Skeletal muscle tissue (tissue), 4 donors: ENCODE results near the gene PGC. TPM values are rescaled to one million over a fixed set of nuclear protein-coding genes. Genes with fewer than 3 reads are reported as not detected.

Experiments
- H3K27ac ChIP-seq: one replicate; pipeline ENCODE4 v1.7.0; 2013; ENCODE audit warnings: mild to moderate bottlenecking, low read depth, low read length, inconsistent platforms
- H3K27me3 ChIP-seq, 3 donors: one replicate each; pipeline ENCODE4 v1.7.0; 2013; ENCODE audit warnings: low read length in 3 of 3; ENCODE audit not compliant: control insufficient read depth in 3 of 3, insufficient read depth in 3 of 3
- H3K36me3 ChIP-seq, 3 donors: one replicate each; pipeline ENCODE4 v1.7.0; 2013; ENCODE audit warnings: low read length in 3 of 3; ENCODE audit not compliant: control insufficient read depth in 3 of 3, insufficient read depth in 3 of 3
- H3K4me1 ChIP-seq, 3 donors: one replicate each; pipeline ENCODE4 v1.7.0; 2013; ENCODE audit warnings: low read length in 3 of 3, mild to moderate bottlenecking in 3 of 3; ENCODE audit not compliant: control insufficient read depth in 3 of 3, insufficient read depth in 3 of 3
- H3K4me3 ChIP-seq, 3 donors: one replicate each; pipeline ENCODE4 v1.7.0; 2013; ENCODE audit warnings: low read length in 3 of 3
- H3K9ac ChIP-seq, 3 donors: one replicate each; pipeline ENCODE4 v1.7.0; 2013; ENCODE audit warnings: low read length in 3 of 3, mild to moderate bottlenecking in 3 of 3, moderate library complexity in 2 of 3, low read depth in 1 of 3
- H3K9me3 ChIP-seq, 3 donors: one replicate each; pipeline ENCODE4 v1.7.0; 2013; ENCODE audit warnings: low read length in 3 of 3; ENCODE audit not compliant: control insufficient read depth in 3 of 3
- total RNA-seq: library from RNA; depleted of rRNA; stranded (reverse); fragments of >200 nt; gene quantifications from one replicate; pipeline ENCODE4 v1.2.3, GENCODE V29; 2014
- donor health status: Osteomylitis.

PGC gene
- total RNA-seq, 1 donor from 2014 or later: 0.52 TPM

- Histone ChIP-seq H3K9me3 (no peaks in the 10 kb centered on the region), H3K9ac (no peak overlapping the region), H3K27ac (no peak overlapping the region), H3K4me3 (no peak overlapping the region), H3K36me3 (peaks cover 10 to 15% (median 11%) of the 10 kb centered on the region in 3 donors), H3K4me1 (peaks cover 32 to 49% (median 32%) of the 10 kb centered on the region in 3 donors), H3K27me3 (no peaks in the 10 kb centered on the region)
These were observed 38.1 kb upstream of the PGC start for GRCh38 chr6:41785254-41785653.

- Histone ChIP-seq H3K9me3 (no peaks in the 10 kb centered on the region), H3K27ac (no peak overlapping the region), H3K27me3 (no peaks in the 10 kb centered on the region), H3K36me3 (peaks cover 6 to 11% (median 8%) of the 10 kb centered on the region in 3 donors), H3K4me3 (no peak overlapping the region), H3K4me1 (peaks cover 32 to 49% (median 32%) of the 10 kb centered on the region in 3 donors), H3K9ac (no peak overlapping the region)
These were observed 37.5 kb upstream of the PGC start for GRCh38 chr6:41784581-41785171.

- Histone ChIP-seq H3K4me1 (peaks cover 32 to 50% (median 34%) of the 10 kb centered on the region in 3 donors), H3K27me3 (no peaks in the 10 kb centered on the region), H3K36me3 (peaks cover 0 to 3% (median 2%) of the 10 kb centered on the region in 3 donors), H3K27ac (no peak overlapping the region), H3K4me3 (no peak overlapping the region), H3K9me3 (no peaks in the 10 kb centered on the region), H3K9ac (no peak overlapping the region)
These were observed 36.0 kb upstream of the PGC start for GRCh38 chr6:41783106-41783780.

- Histone ChIP-seq H3K9me3 (no peaks in the 10 kb centered on the region), H3K27ac (no peak overlapping the region), H3K4me3 (peak overlapping the region; percentile 73 to 81 (median 75)), H3K4me1 (peaks cover 34 to 48% (median 35%) of the 10 kb centered on the region in 3 donors), H3K27me3 (no peaks in the 10 kb centered on the region), H3K36me3 (peaks cover 5 to 18% (median 5%) of the 10 kb centered on the region in 3 donors), H3K9ac (peak overlapping the region; percentile 70 to 83 (median 71))
These were observed 34.2 kb upstream of the PGC start for GRCh38 chr6:41781366-41781730.

GRCh38 chr6:41780551-41781365 is 33.6 kb upstream of the PGC start, which contains the start of gene PRICKLE4:
Gene PRICKLE4 (plus strand): TSS chr6:41780782. CDS start chr6:41783474, 2,692 bp downstream.
- Histone ChIP-seq H3K36me3 (peaks cover 6 to 18% (median 8%) of the 10 kb centered on the region in 3 donors), H3K27ac (peak within 1 kb of the TSS; percentile 42), H3K9me3 (no peaks in the 10 kb centered on the region), H3K4me1 (peaks cover 29 to 42% (median 30%) of the 10 kb centered on the region in 3 donors), H3K9ac (peak within 1 kb of the TSS; percentile 70 to 83 (median 71)), H3K27me3 (no peaks in the 10 kb centered on the region), H3K4me3 (peak within 1 kb of the TSS; percentile 78 to 83 (median 81))

GRCh38 chr6:41779788-41780550 is 32.8 kb upstream of the PGC start, which contains the start of gene FRS3:
Gene FRS3 (minus strand): TSS chr6:41779900. CDS start chr6:41776987, 2,913 bp downstream.
- H3K9me3 ChIP-seq: no peaks in the 10 kb centered on the region
- H3K36me3 ChIP-seq: peaks cover 14 to 24% (median 14%) of the 10 kb centered on the region in 3 donors
- H3K4me1 ChIP-seq: peaks cover 21 to 35% (median 28%) of the 10 kb centered on the region in 3 donors
- H3K27me3 ChIP-seq: no peaks in the 10 kb centered on the region
- H3K27ac ChIP-seq: peak within 1 kb of the TSS; percentile 42
- H3K9ac ChIP-seq: peak within 1 kb of the TSS; percentile 76 to 83 (median 77)
- H3K4me3 ChIP-seq: peak within 1 kb of the TSS; percentile 83 to 87 (median 83)

GRCh38 chr6:41779336-41779735 is 32.1 kb upstream of the PGC start:
- no peaks in the 10 kb centered on the region for H3K27me3 ChIP-seq
- peaks cover 21 to 28% (median 24%) of the 10 kb centered on the region in 3 donors for H3K4me1 ChIP-seq
- no peak overlapping the region for H3K27ac ChIP-seq
- H3K4me3 ChIP-seq: peak overlapping the region; percentile 82 to 87 (median 83)
- H3K9ac ChIP-seq: peak overlapping the region; percentile 76 to 81 (median 77)
- H3K36me3 ChIP-seq: peaks cover 20 to 30% (median 20%) of the 10 kb centered on the region in 3 donors
- H3K9me3 ChIP-seq: no peaks in the 10 kb centered on the region

- Histone ChIP-seq H3K27me3 (no peaks in the 10 kb centered on the region), H3K27ac (no peak overlapping the region), H3K36me3 (peaks cover 23 to 33% (median 24%) of the 10 kb centered on the region in 3 donors), H3K4me1 (peaks cover 21 to 24% (median 24%) of the 10 kb centered on the region in 3 donors), H3K4me3 (peak overlapping the region; percentile 82 to 87 (median 83)), H3K9me3 (no peaks in the 10 kb centered on the region), H3K9ac (peak overlapping the region; percentile 76 to 81 (median 77))
These were observed 31.7 kb upstream of the PGC start for GRCh38 chr6:41778895-41779294.
